ENCODE data around the gene IMPA2.
"Not testable (repeated sequence)": the region's sequence is repeated elsewhere in the genome, so short reads cannot be mapped to it uniquely, and the experiment has no call there.

Gene IMPA2

GRCh38 chr18:11962597-11962996, 18.7 kb upstream of the IMPA2 start:
- no peak for DNase-seq (ENCODE audit: low read depth in 3 of 3, low spot score in 1 of 3)

- no peak for DNase-seq (ENCODE audit: low read depth in 3 of 3, low spot score in 1 of 3)
These were observed 17.3 kb upstream of the IMPA2 start for GRCh38 chr18:11963991-11964484.

GRCh38 chr18:11969904-11970835, 11.1 kb upstream of the IMPA2 start:
- no peak for DNase-seq (ENCODE audit: low read depth in 3 of 3, low spot score in 1 of 3)

GRCh38 chr18:11970836-11971226, 10.5 kb upstream of the IMPA2 start:
- not testable (repeated sequence) for DNase-seq (ENCODE audit: low read depth in 3 of 3, low spot score in 1 of 3)

- no peak for DNase-seq (ENCODE audit: low read depth in 3 of 3, low spot score in 1 of 3)
These were observed 8.7 kb upstream of the IMPA2 start for GRCh38 chr18:11972371-11973174.

GRCh38 chr18:11974741-11975325, 6.5 kb upstream of the IMPA2 start:
- no peak for DNase-seq (ENCODE audit: low read depth in 3 of 3, low spot score in 1 of 3)

GRCh38 chr18:11975723-11976122, 5.6 kb upstream of the IMPA2 start:
- no peak for DNase-seq (ENCODE audit: low read depth in 3 of 3, low spot score in 1 of 3)

GRCh38 chr18:11976315-11977152, 4.8 kb upstream of the IMPA2 start:
- DNase-seq (ENCODE audit: low read depth in 3 of 3, low spot score in 1 of 3): no peak

- DNase-seq (ENCODE audit: low read depth in 3 of 3, low spot score in 1 of 3): no peak
These were observed 4.2 kb upstream of the IMPA2 start for GRCh38 chr18:11977153-11977466.

GRCh38 chr18:11978956-11979355, 2.4 kb upstream of the IMPA2 start:
- DNase-seq (ENCODE audit: low read depth in 3 of 3, low spot score in 1 of 3): no peak

GRCh38 chr18:11980163-11980493, 1.2 kb upstream of the IMPA2 start:
- no peak for DNase-seq (ENCODE audit: low read depth in 3 of 3, low spot score in 1 of 3)

GRCh38 chr18:11980494-11981191, 664 bp upstream of the IMPA2 start:
- peak; percentile 83 to 91 (median 87) for DNase-seq (ENCODE audit: low read depth in 3 of 3, low spot score in 1 of 3)

GRCh38 chr18:11981543-11982366, 448 bp downstream of the IMPA2 start:
- peak in 1 of 3 donors; percentile 6 for DNase-seq (ENCODE audit: low read depth in 3 of 3, low spot score in 1 of 3)

- DNase-seq (ENCODE audit: low read depth in 3 of 3, low spot score in 1 of 3): no peak
These were observed 1.7 kb downstream of the IMPA2 start for GRCh38 chr18:11982981-11983380.

- no peak for DNase-seq (ENCODE audit: low read depth in 3 of 3, low spot score in 1 of 3)
These were observed 2.3 kb downstream of the IMPA2 start for GRCh38 chr18:11983592-11983991.

GRCh38 chr18:11984091-11984490, 2.8 kb downstream of the IMPA2 start:
- DNase-seq (ENCODE audit: low read depth in 3 of 3, low spot score in 1 of 3): no peak

GRCh38 chr18:11985586-11985985, 4.3 kb downstream of the IMPA2 start:
- no peak for DNase-seq (ENCODE audit: low read depth in 3 of 3, low spot score in 1 of 3)

GRCh38 chr18:11986061-11986460, 4.8 kb downstream of the IMPA2 start:
- DNase-seq (ENCODE audit: low read depth in 3 of 3, low spot score in 1 of 3): no peak

- no peak for DNase-seq (ENCODE audit: low read depth in 3 of 3, low spot score in 1 of 3)
These were observed 6.2 kb downstream of the IMPA2 start for GRCh38 chr18:11987527-11987926.
